ENCODE results near the gene CHCHD6.

CHCHD6 gene

GRCh38 chr3:126742057-126742456, 38.0 kb downstream of the CHCHD6 start:
- DNase-seq (ENCODE audit: low spot score) (no peak), FAIRE-seq (no peak)

- FAIRE-seq (no peak), DNase-seq (ENCODE audit: low spot score) (no peak)
Measured at GRCh38 chr3:126743350-126743749, 39.3 kb downstream of the CHCHD6 start.

GRCh38 chr3:126743781-126744180, 39.7 kb downstream of the CHCHD6 start:
- FAIRE-seq (no peak), DNase-seq (ENCODE audit: low spot score) (no peak)

- FAIRE-seq: no peak
Measured at GRCh38 chr3:126745760-126746394, 41.8 kb downstream of the CHCHD6 start.

GRCh38 chr3:126746395-126747177, 42.5 kb downstream of the CHCHD6 start:
- FAIRE-seq (no peak), DNase-seq (ENCODE audit: low spot score) (no peak)

More at GRCh38 chr3:126745760-126746394, 41.8 kb downstream of the CHCHD6 start:
- no peak for DNase-seq (ENCODE audit: low spot score)

GRCh38 chr3:126747768-126748167, 43.7 kb downstream of the CHCHD6 start:
- FAIRE-seq (no peak), DNase-seq (ENCODE audit: low spot score) (no peak)

- DNase-seq (ENCODE audit: low spot score) (no peak), FAIRE-seq (no peak)
Measured at GRCh38 chr3:126748701-126749546, 44.9 kb downstream of the CHCHD6 start.

- DNase-seq (ENCODE audit: low spot score) (no peak), FAIRE-seq (no peak)
Measured at GRCh38 chr3:126749547-126749875, 45.5 kb downstream of the CHCHD6 start.

GRCh38 chr3:126749931-126750755, 46.1 kb downstream of the CHCHD6 start:
- FAIRE-seq (no peak), DNase-seq (ENCODE audit: low spot score) (no peak)

- no peak for FAIRE-seq
- DNase-seq (ENCODE audit: low spot score): no peak
Measured at GRCh38 chr3:126750756-126751121, 46.7 kb downstream of the CHCHD6 start.

- DNase-seq (ENCODE audit: low spot score) (no peak), FAIRE-seq (no peak)
Measured at GRCh38 chr3:126751611-126752302, 47.7 kb downstream of the CHCHD6 start.

- FAIRE-seq (no peak), DNase-seq (ENCODE audit: low spot score) (peak; percentile 46)
Measured at GRCh38 chr3:126752303-126753190, 48.5 kb downstream of the CHCHD6 start.

GRCh38 chr3:126753191-126754160, 49.4 kb downstream of the CHCHD6 start:
- no peak for DNase-seq (ENCODE audit: low spot score)
- no peak for FAIRE-seq

- FAIRE-seq: no peak
- no peak for DNase-seq (ENCODE audit: low spot score)
Measured at GRCh38 chr3:126755866-126756265, 51.8 kb downstream of the CHCHD6 start.

- FAIRE-seq (no peak), DNase-seq (ENCODE audit: low spot score) (no peak)
Measured at GRCh38 chr3:126758026-126758425, 54.0 kb downstream of the CHCHD6 start.

- DNase-seq (ENCODE audit: low spot score): no peak
Measured at GRCh38 chr3:126758882-126759281, 54.8 kb downstream of the CHCHD6 start.

GRCh38 chr3:126760541-126760940, 56.5 kb downstream of the CHCHD6 start:
- DNase-seq (ENCODE audit: low spot score) (no peak), FAIRE-seq (no peak)

More at GRCh38 chr3:126758882-126759281, 54.8 kb downstream of the CHCHD6 start:
- no peak for FAIRE-seq

- FAIRE-seq (no peak), DNase-seq (ENCODE audit: low spot score) (no peak)
Measured at GRCh38 chr3:126763035-126763434, 59.0 kb downstream of the CHCHD6 start.
